GM18507 (cell line): ENCODE data around the gene LONP2.
"Not testable (repeated sequence)": the region's sequence is repeated elsewhere in the genome, so short reads cannot be mapped to it uniquely, and the experiment has no call there.

Experiments
- DNase-seq: peaks from one replicate; pipeline ENCODE4 v3.0.0; 2011; ENCODE audit warnings: low read depth; ENCODE audit not compliant: insufficient read length; ENCODE audit errors: extremely low spot score
- FAIRE-seq: peaks from 2 replicates; lab custom pipeline; 2011; peaks lifted over from hg19 to GRCh38; lab: Jason Lieb, UNC

The LONP2 gene

DNA sequence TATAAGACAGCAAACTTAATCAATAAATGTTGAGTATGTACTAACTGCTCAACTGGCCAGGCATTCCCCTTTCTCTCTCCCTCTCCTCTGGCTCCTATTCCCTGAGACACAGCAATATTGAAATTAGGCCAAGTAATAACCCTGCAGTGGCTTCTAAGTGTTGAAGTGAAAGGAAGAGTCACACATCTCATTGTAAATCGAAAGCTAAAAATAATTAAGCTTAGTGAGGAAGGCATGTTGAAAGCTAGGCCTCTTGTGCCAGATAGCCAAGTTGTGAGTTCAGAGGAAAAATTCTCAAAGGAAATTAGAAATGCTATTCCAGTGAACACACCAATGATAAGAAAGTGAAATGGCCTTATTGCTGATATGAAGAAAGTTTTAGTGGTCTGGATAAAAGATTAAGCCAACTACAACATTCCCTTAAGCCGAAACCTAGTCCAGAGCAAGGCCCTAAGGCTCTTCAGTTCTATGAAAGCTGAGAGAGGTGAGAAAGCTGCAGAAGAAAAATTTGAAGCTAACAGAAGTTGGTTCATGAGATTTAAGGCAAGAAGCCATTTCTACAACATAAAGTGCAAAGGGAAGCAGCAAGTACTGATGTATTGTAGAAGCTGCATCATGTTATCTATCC lies 38.6 kb downstream of the LONP2 start:
- no peak for FAIRE-seq
- DNase-seq = no peak

DNA sequence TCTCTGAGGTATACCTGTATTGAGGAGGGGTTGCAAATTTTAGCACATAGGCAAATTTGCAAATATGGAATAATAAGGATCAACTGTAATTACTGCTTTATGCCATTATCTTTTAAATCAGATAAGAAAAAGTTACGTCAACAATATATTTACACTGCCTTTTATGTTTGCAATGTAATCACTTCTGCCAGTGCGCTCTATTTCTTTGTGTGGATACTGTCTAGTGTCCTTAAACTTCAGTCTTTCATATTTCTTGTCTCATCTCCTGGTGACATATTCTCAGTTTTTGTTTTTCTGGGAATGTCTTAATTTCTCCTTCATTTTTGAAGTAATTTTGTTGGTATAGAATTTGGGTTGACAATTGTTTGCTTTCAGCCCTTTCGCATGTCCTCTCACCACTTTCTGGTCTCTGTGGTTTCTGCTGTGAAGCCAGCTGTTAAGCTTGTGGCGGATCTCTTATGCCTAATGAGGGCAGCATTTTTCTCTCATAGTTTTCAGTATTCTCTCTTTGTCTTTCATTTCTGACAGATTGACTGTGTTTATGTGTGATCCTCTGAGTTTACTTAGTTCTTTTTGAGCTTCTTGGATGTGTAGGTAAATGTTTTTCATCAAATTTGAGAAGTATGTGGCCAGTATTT lies 40.8 kb downstream of the LONP2 start:
- DNase-seq (no peak), FAIRE-seq (peak; percentile 60)

DNA sequence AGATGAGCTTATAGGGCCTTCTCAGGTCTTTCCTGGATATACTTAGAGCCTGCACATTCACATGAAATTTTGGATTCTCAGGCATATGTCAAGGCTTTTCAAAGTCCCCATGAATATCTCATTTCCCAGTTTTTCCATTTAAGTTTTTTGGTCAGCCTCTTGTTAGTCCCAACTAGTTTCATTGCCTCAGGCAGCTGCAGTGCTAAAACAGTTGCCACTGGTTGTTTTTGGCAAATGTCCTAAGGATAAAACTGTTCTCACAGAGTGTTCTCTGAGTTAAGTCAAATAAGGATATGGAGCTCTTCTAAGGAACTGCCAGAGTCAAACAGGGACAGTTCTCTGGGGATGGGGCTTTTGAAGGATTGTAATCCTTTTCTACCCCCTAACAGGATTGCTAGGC lies 43.1 kb downstream of the LONP2 start:
- FAIRE-seq (no peak), DNase-seq (no peak)

DNA sequence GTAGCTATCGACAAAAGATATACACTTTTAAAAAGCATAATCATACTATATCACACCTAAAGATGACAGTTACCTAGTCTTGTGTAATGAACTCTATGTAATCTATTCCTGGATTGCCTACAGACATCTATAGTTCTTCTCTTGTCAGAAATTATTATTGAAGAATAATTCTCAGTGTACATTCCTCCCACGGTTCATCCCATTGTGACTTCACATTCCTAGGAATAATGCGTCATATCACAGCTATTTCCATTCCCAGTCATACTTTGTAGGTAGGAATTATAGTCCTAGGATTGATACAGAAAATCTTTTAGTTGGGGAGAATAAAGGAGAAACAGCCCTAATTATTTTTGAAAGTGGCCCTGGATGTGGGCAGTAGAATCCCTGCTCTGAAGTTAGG lies 47.2 kb downstream of the LONP2 start:
- DNase-seq (no peak), FAIRE-seq (no peak)

DNA sequence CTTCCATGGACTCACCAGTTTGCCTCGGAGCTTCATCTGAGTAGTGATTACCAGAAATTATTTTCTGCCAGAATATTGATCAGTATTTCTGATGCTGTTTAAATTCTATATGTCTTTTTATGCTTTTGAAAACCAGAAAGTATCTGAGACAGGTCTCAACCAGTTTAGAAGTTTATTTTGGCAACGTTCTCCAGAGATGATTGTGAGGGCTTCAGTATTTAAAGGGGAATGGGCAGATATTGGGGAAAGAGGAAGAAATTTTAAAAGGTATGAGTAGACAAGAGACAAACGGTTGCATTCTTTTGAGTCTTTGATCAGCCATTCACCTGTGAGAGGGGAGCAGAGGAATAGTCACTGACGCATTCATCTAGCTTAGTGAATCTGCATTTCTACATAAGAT lies 47.7 kb downstream of the LONP2 start:
- FAIRE-seq = no peak
- DNase-seq = no peak

DNA sequence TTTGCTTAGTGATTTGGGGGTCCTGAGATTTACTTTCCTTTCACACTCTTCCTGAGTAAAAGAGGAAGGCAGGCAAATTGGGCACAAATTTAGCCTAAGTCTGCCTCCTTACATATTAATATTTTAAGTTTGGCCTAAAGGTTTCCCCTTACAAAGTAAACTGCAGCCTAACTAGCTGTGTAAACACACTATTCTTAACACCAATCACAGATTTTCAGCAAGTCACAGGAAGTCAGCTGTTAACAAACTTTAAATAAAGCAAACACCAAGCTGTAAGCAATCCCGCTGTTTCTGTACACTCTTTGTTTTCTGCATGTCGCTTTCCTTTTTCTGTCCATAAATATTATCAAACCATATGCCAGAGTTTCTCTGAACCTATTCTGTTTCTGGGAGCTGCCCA lies 48.4 kb downstream of the LONP2 start:
- FAIRE-seq = no peak
- no peak for DNase-seq

DNA sequence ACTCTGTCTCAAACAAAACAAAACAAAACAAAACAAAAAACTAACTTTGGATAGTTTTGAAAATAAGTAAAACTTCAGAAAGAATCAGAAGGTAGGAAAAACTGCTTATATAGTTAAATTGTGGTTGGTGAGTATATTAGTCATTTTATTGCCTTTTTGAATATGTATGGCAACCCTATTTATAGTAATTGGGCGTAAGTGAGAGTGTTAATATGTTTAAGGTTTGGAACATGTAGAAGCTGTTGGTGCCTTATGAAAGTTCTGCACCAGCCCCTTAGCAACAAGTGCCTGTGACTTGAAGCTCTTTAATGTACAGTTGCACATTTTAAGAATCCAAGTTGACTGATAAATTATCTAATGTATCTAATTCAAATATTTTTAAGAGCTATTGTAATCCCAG lies 50.6 kb downstream of the LONP2 start:
- no peak for FAIRE-seq
- DNase-seq = no peak

DNA sequence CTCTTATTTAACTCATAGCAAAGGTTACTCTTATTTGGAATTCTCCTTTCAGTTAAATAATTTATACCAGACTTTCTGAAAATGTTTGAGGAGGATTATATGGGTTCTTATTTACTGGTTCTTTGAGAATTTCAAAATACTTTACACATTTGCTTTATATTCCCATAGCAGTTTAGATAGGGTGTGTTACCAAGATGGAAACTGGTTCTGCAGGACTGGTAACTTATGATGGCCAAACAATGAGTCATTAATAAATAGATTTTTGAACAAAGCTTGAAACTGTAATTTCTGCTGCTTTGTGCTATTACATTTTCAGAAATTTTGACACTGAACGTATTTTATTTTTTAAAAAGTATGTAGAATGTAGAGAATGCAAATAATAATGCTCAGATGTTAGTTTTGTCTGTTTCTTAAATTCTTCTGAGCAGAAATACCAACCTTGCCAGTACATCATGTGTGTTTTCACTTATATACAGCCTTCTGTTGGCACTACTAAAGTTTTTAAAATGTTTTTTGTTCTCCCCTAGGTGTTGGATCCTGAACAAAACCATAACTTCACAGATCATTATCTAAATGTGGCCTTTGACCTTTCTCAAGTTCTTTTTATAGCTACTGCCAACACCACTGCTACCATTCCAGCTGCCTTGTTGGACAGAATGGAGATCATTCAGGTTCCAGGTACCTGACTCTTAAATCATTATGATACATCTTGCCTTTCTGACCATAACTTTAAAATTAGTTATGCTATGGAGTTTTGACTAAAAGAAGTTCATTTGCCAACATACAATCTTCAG lies 51.6 kb downstream of the LONP2 start:
- DNase-seq (no peak), FAIRE-seq (no peak)

DNA sequence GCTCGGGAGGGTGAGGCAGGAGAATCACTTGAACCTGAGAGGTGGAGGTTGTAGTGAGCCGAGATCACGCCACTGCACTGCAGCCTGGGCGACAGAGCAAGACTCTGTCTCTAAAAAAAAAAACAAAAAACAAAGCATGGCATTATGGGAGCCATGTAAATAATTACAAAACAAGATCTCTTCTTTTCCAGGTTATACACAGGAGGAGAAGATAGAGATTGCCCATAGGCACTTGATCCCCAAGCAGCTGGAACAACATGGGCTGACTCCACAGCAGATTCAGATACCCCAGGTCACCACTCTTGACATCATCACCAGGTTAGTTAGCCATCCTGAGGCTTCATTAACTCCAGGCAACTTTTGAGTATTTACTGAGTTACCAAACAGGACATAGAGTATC lies 55.4 kb downstream of the LONP2 start:
- DNase-seq = no peak
- no peak for FAIRE-seq

DNA sequence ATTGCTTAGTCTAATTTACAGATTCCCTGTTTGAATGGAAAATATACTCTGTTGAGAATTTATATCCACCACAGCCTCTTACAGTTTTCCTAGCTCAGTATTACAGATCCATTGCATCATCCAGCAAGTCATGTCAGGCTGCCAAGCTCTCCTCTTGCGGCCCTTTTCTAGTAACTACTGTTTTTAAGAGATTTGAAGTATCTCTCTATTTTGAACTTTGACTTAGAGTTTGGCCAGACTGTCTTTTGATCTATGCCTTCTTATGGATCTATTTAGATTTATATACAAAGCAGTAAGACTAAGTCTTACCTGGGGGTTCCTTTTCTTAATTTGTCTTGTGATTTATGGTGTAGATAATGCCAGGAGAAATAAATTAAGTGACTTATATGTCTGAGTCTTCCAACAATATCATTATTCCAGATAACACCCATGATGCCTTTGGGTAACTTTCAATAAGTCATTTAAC lies 56.3 kb downstream of the LONP2 start:
- DNase-seq (no peak), FAIRE-seq (no peak)

DNA sequence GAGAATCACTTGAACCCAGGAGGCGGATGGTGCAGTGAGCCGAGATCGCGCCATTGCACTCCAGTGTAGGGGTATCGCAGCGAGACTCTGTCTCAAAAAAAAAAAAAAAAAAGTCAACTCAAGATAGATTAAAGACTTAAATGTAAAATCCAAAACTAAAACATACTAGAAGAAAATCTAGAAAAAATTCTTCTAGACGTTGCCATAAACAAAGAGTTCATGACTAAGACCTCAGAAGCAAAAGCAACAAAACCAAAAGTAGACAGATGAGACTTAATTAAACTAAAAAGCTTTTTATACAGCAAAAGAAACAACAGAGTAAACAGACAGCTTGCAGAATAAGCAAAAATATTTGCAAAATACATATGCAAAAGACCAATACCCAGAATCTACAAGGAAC lies 64.4 kb downstream of the LONP2 start:
- FAIRE-seq = no peak

DNA sequence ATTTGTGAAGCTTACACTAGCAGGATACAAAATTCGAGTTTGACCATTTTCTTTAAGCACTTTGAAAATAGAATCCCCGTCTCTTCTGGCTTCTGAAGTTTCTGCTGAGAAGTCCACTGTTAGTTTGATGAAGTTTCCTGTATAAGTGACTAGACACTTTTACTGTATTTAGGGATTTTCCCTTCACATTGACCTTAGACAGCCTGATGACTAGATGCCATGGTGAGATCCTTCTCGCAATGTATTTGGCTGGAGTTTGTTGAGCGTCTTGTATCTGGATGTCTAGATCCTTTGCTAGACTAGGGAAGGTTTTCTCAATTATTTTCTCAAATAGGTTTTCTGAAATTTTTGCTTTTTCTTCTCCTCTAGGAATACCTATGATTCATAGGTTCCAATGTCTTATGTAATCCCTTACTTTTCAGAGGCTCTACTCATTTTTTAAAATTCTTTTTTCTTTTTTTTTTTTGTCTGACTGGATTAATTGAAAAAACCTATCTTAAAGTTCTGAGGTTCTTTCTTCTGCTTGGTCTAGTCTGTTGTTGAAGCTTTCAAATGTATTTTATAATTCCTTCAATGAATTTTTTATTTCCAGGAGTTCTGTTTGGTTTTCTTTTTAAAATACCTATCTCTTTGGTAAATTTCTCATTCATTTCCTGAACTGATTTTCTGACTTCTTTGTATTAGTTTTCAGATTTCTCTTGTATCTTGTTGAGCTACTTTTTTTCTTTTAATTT lies 67.0 kb downstream of the LONP2 start:
- DNase-seq (no peak), FAIRE-seq (no peak)

More for the DNA sequence above, 64.4 kb downstream of the LONP2 start:
- no peak for DNase-seq

DNA sequence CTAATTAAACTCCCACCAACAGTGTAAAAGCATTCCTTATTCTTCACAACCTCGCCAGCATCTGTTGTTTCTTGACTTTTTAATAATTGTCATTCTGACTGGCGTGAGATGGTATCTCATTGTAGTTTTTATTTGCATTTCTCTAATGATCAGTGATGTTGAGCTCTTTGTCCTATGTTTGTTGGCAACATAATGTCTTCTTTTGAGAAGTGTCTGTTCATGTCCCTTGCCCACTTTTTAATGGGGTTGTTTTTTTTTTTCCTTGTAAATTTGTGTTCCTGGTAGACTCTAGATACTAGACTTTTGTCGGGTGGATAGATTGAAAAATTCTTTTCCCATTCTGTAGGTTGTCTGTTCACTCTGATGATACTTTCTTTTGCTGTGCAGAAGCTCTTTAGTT lies 69.8 kb downstream of the LONP2 start:
- not testable (repeated sequence) for FAIRE-seq, DNase-seq

DNA sequence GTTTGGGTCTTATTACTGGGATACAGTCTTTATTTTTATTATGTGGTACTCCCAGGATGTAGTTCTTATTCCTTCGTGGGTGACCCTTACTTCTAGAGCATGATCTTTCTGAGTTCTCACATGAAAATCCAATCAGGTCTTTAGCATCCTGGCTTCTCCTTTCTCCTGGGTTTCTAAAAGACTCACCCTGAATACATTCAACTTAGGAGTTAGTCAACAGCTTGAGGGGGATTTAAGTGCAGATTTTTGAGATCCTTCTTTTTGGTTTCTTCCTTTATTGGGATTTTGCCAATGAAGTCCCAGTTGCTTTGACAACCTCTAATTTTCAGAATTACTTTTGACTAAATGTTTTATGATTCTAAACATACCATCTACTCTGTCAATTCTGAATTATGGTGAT lies 72.9 kb downstream of the LONP2 start:
- no peak for FAIRE-seq
- DNase-seq = no peak

DNA sequence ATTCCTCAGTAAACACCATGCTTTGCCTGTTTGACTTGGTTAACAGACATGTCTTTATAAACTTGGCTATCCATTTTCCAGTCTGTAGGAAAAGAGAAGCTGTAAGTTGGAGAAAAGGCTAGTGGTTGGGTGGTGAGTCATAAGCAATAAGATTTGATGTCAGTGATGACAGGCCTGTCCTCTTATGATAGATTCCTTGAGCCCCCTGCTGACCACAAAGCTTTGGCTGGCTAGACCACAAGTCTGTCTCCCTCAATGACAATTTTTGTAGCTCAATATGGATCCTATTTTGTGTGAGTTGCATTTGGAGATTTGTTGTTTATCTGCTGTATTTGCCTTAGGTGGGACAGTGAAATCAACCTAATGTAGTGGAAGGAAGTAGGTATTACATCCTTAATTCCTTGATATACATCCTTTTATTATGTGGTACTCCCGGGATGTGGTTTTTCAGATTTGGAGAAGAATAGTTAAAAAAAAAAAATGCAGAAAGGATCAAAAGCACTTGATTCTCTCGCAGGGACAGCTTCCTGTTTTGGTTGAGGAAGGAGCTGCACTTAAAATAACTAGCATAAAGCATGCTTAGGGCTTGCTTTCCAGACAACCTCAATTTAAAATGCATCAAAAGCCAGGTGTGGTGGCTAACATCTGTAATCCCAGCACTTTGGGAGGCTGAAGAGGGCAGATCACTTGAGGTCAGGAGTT lies 73.7 kb downstream of the LONP2 start:
- FAIRE-seq (no peak), DNase-seq (no peak)

DNA sequence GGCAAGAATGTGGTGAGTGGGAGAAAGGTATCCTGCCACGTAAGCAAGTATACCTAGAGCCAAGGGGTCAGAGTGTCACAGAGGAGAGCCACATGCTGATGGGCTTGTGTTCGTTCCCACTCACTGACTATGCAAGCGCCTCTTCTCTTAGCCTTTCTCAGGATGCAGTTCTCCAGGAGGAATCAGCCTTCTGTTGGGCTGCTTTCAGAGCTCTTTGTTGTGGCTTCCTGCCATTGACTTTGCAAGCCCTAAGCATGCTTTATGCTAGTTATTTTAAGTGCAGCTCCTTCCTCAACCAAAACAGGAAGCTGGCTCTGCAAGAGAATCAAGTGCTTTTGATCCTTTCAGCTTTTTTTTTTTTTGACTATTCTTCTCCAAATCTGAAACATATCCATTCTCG lies 74.5 kb downstream of the LONP2 start:
- FAIRE-seq (no peak), DNase-seq (no peak)

DNA sequence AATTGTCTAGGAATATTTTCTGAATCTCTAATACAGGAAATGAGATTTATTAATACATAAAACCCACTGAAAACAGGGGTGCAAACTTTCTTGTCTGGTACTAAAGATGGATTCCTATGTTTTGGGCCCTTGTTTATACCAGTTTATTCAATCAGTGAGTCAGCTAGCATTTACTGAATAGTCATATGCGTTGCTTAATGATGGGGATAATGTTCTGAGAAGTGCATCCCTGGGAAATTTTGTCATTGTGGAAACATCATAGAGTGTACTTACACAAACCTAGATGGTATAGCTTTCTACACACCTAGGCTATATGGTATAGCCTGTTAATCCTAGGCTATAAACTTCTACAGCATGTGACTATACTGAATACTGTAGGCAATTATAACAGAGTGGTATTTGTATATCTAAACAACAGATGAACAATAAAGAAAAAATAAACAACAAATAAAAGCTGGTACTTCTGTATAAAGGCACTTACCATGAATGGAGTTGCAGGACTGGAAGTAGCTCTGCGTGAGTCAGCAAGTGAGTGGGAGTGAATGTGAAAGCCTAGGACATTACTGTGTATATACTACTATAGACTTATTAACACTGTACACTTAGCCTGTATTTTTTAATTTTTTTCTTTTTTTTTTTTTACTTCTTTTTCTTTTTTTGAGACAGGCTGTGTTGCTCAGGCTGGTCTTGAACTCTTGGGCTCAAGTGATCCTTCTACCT lies 77.4 kb downstream of the LONP2 start:
- DNase-seq (no peak), FAIRE-seq (no peak)

DNA sequence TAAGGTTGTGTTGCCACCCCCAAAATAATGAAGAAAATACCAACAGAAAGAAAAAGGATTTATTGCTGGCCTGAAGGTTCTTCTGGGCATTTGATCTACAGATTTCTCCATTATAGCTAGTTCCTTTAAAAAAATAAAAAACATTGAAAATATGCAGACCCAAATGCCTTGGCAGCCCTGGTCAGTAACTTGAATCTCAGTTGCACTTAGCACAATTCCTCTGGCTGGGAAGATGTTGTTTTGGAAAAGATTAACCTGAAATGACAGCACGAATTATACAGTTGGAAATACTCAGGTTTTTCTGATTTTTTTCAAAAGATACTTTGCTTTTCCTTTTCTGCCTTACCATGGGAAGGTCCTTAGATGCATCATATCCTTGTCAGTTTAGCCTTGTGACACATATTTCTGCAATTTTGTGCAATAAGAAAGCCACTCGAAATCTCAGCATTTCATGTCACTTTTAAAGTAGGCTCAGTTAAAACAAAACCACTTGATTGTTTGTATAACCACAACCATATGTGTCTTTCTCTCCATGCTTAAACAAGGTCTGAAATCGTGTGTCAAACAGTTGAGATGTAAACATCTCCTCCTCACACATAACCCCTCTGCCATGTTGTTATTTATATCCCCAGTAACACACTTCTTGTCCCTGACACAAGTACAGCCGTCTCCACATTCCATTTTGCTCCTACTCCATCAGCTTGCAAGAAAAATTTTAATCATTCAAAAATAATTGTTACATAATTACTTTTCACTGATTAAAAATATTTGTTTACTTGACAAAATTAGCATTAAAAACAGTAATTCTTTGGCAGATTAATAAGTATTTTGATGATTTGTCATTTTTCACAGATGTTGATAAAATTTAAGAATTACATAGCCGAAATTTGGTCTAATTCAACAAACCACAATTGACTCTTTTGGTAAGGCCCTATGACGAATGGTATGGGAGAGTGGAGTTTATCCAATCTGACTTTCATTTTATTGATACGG lies 80.0 kb downstream of the LONP2 start:
- FAIRE-seq = no peak
- no peak for DNase-seq
